Karpas-422 (cell line): ENCODE data around the gene NOTCH4. TPM values are rescaled to one million over a fixed set of nuclear protein-coding genes. Genes with fewer than 3 reads are reported as not detected.
A peak's percentile ranks its signal among the peaks of the same experiment; 100 is the strongest.

ENCODE experiments used
- DNase-seq: peaks from one replicate; pipeline ENCODE4 v3.0.0-alpha.2; 2015
- H2AFZ ChIP-seq: fragments of 200-600 bp; sonication (generic); 2 replicates; pipeline ENCODE4 v1.6.1; 2014; ENCODE audit warnings: antibody characterized with exemption, low read length, mixed read lengths
- H3K27ac ChIP-seq: fragments of 200-600 bp; sonication (generic); 2 replicates; pipeline ENCODE4 v1.5.1; 2014; ENCODE audit warnings: mild to moderate bottlenecking, low read length, moderate library complexity
- H3K27me3 ChIP-seq: fragments of 200-600 bp; sonication (generic); 2 replicates; pipeline ENCODE4 v1.6.1; 2014; ENCODE audit warnings: low read length, mixed read lengths
- H3K36me3 ChIP-seq: fragments of 200-600 bp; sonication (generic); 2 replicates; pipeline ENCODE4 v1.6.1; 2014; ENCODE audit warnings: low read length, mixed read lengths; ENCODE audit not compliant: insufficient read depth
- H3K4me1 ChIP-seq: fragments of 200-600 bp; sonication (generic); 2 replicates; pipeline ENCODE4 v1.6.1; 2014; ENCODE audit warnings: mild to moderate bottlenecking, low read length, mixed read lengths
- H3K4me2 ChIP-seq: fragments of 200-600 bp; sonication (generic); 2 replicates; pipeline ENCODE4 v1.6.1; 2014; ENCODE audit warnings: low read length, low read depth, mild to moderate bottlenecking; ENCODE audit not compliant: poor library complexity, severe bottlenecking
- H3K4me3 ChIP-seq: fragments of 200-600 bp; sonication (generic); 2 replicates; pipeline ENCODE4 v1.5.1; 2014; ENCODE audit warnings: mild to moderate bottlenecking, antibody characterized with exemption, low read length, mixed read lengths
- H3K79me2 ChIP-seq: fragments of 200-600 bp; sonication (generic); 2 replicates; pipeline ENCODE4 v1.6.1; 2014; ENCODE audit warnings: mild to moderate bottlenecking, low read length, mixed read lengths
- H3K9ac ChIP-seq: fragments of 200-600 bp; sonication (generic); 2 replicates; pipeline ENCODE4 v1.6.0; 2014; ENCODE audit warnings: low read length
- H3K9me2 ChIP-seq: fragments of 200-600 bp; sonication (generic), shearing (Covaris generic); replicated peaks from 2 replicates; pipeline ENCODE4 v1.6.0; 2014; ENCODE audit warnings: mild to moderate bottlenecking, low read length, moderate library complexity; ENCODE audit not compliant: insufficient read depth
- H3K9me3 ChIP-seq: fragments of 300-700, 200-600 bp; sonication (generic); 2 replicates; pipeline ENCODE4 v1.6.1; 2014; ENCODE audit warnings: low read length, mixed read lengths
- H4K20me1 ChIP-seq: fragments of 200-600 bp; sonication (generic); 2 replicates; pipeline ENCODE4 v1.6.1; 2014; ENCODE audit warnings: mild to moderate bottlenecking, antibody characterized with exemption, low read length, low read depth; ENCODE audit not compliant: insufficient read depth
- total RNA-seq: library from RNA; depleted of rRNA; stranded (reverse); fragments of >200 nt; shearing (Covaris generic); gene quantifications from 2 replicates; pipeline ENCODE4 v1.2.3, GENCODE V29; 2014; ENCODE audit warnings: low replicate concordance

NOTCH4 gene
- total RNA-seq, 1 experiment from 2014 or later = 1.5 TPM

DNA sequence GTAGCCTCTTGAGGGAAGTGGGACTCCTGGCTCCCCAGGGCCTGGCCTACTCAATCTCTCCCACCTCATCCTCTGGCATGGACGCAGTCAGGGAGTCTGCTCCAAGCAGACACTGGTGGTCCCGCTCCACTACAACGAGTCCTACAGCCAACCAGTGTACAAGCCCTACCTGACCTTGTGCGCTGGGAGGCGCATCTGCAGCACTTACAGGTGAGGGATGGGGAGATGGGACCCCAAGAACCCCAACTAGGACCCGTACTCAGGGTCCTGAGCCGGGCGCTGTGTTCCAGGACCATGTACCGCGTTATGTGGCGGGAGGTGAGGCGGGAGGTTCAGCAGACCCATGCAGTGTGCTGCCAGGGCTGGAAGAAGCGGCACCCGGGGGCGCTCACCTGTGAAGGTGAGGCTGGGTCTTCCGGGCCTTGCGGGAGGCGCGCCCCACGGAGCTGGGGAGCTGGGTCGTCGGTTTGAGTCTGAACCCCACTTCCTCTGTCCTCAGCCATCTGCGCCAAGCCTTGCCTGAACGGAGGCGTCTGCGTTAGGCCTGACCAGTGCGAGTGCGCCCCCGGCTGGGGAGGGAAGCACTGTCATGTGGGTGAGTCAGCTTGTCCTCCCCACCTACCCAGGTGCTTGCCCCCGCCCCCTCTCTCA is 57.3 kb downstream of the NOTCH4 start:
- Histone ChIP-seq H3K36me3 (peaks cover 7% of the 10 kb centered on the region; the same call in 1 of the 2 replicates), H3K27ac (no peak overlapping the region), H3K9me2 (no peaks in the 10 kb centered on the region), H3K4me3 (no peak overlapping the region), H3K79me2 (no peaks in the 10 kb centered on the region), H2AFZ (no peak overlapping the region), H3K9ac (no peak overlapping the region), H3K27me3 (no peaks in the 10 kb centered on the region), H3K4me2 (no peak overlapping the region), H4K20me1 (no peaks in the 10 kb centered on the region), H3K4me1 (peaks cover 12% of the 10 kb centered on the region), H3K9me3 (no peaks in the 10 kb centered on the region)
- peak; percentile 47 for DNase-seq

DNA sequence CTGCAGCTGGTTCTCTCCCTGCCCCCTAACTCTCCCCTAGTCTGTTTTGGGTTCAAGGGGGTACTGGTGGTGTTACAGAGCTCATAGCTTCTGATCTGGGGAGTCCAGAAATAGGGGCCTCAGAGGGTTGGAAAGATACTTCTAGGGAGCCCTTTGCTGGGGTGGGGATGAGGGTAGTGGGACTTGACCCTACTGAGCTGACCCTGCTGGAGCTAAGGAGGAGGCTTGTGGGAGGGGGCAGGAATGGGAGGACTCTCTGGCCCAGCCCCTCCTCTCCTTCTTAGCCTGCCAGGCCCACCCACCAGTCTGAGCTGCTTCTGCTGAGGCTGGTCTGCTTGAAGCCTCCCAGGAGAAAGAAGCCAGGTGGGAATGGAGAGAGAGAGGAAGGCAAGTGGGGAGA is 59.6 kb downstream of the NOTCH4 start, which contains the start of gene EGFL8:
Gene EGFL8, plus strand, starts transcription at position 301 of the 400 bp plus-strand sequence. CDS start 1,571 bp downstream, outside the sequence.
- peaks cover 7% of the 10 kb centered on the region; the same call in 1 of the 2 replicates for H3K36me3 ChIP-seq
- H3K79me2 ChIP-seq = no peaks in the 10 kb centered on the region
- no peaks in the 10 kb centered on the region for H3K27me3 ChIP-seq
- DNase-seq = no peak
- no peaks in the 10 kb centered on the region for H3K9me3 ChIP-seq
- no peak within 1 kb of the TSS for H2AFZ ChIP-seq
- H3K9me2 ChIP-seq = no peaks in the 10 kb centered on the region
- H4K20me1 ChIP-seq = no peaks in the 10 kb centered on the region
- H3K9ac ChIP-seq = no peak within 1 kb of the TSS
- H3K4me1 ChIP-seq = peaks cover 12% of the 10 kb centered on the region
- no peak within 1 kb of the TSS for H3K27ac ChIP-seq
- no peak within 1 kb of the TSS for H3K4me2 ChIP-seq
- H3K4me3 ChIP-seq = no peak within 1 kb of the TSS

DNA sequence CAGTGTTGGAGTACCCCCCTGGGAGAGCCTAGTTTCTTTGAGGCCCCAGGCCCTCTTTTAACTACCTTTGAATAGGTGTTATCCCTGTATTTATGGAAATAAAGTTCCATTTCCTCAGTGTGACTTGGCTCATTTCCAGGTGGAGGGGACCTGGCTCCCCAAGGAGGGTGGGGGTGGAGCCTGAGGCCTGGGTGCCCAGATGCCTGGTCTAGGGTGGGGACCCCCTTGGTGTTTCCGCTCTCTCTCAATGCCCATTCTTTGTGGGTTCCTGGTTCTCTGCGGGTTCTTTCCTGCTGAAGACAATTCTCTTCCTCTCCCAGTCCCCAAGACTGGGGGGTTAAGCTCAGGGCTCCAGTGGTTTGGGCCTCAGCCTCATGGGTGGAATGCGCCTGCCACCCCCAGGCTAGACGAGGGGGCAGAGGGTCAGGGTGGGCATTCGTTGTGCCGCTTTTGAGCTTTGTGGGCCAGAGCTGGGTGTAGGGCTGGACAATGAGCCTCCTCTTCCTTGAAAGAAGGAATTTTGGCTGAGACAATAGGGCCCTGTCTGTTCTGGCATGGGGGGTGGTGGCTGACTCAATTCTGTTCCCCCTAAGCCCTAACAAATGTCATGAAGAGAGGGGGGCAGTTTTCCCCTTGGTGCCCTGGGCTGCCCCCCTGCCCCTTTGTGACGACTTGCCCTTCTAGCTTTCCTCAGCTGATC is 60.2 kb downstream of the NOTCH4 start:
- peaks cover 10% of the 10 kb centered on the region for H3K4me1 ChIP-seq
- no peaks in the 10 kb centered on the region for H3K9me3 ChIP-seq
- DNase-seq = no peak
- H3K9me2 ChIP-seq = no peaks in the 10 kb centered on the region
- no peak overlapping the region for H3K9ac ChIP-seq
- no peak overlapping the region for H3K27ac ChIP-seq
- H3K36me3 ChIP-seq = peaks cover 4% of the 10 kb centered on the region; the same call in 1 of the 2 replicates
- H4K20me1 ChIP-seq = no peaks in the 10 kb centered on the region
- no peaks in the 10 kb centered on the region for H3K27me3 ChIP-seq
- no peak overlapping the region for H3K4me2 ChIP-seq
- H2AFZ ChIP-seq = no peak overlapping the region
- no peaks in the 10 kb centered on the region for H3K79me2 ChIP-seq
- H3K4me3 ChIP-seq = no peak overlapping the region

DNA sequence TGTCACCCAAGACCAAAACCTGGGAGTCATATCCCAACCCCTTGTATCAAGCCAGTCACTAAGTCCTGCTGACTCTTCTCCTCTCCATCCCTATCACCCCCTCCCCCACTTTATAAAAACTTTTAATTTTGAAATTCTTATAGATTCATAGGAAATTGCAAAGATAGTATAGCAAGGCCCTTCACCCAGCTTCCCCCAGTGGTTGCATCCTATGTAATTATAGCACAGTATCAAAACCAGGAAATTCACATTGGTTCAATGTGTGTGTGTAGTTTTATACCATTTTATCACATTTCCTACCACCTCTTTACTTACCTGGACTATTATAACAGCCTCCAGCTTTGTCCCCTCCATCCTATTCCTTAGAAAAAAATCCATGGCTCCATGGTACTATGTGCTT is 65.8 kb downstream of the NOTCH4 start:
- Histone ChIP-seq H3K4me2 (no peak overlapping the region), H2AFZ (no peak overlapping the region), H3K9ac (no peak overlapping the region), H3K36me3 (peaks cover 9% of the 10 kb centered on the region; the same call in 1 of the 2 replicates), H3K4me1 (peaks cover 25% of the 10 kb centered on the region), H3K9me3 (no peaks in the 10 kb centered on the region), H3K4me3 (no peak overlapping the region), H3K27ac (no peak overlapping the region), H3K79me2 (peaks cover 10% of the 10 kb centered on the region; the same call in 1 of the 2 replicates), H3K27me3 (no peaks in the 10 kb centered on the region), H4K20me1 (no peaks in the 10 kb centered on the region), H3K9me2 (no peaks in the 10 kb centered on the region)
- DNase-seq = no peak

DNA sequence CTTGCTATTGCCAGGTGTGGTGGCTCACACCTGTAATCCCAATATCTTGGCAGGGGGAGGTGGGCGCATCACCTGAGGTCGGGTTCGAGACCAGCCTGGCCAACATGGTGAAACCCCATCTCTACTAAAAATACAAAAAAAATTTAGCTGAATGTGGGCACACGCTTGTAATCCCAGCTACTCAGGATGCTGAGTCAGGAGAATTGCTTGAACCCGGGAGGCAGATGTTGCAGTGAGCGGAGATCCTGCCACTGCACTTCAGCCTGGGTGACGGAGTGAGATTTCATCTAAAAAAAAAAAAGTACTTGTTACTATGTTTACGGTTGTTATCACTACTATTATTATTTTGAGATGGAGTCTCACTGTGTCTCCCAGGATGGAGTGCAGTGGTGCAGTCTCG is 67.0 kb downstream of the NOTCH4 start:
- no peak overlapping the region for H3K4me3 ChIP-seq
- H3K79me2 ChIP-seq = peaks cover 10% of the 10 kb centered on the region; the same call in 1 of the 2 replicates
- no peaks in the 10 kb centered on the region for H3K9me2 ChIP-seq
- H3K4me1 ChIP-seq = peaks cover 29% of the 10 kb centered on the region
- H3K9ac ChIP-seq = no peak overlapping the region
- no peak for DNase-seq
- H3K9me3 ChIP-seq = no peaks in the 10 kb centered on the region
- no peaks in the 10 kb centered on the region for H3K27me3 ChIP-seq
- H3K36me3 ChIP-seq = peaks cover 9% of the 10 kb centered on the region; the same call in 1 of the 2 replicates
- H2AFZ ChIP-seq = no peak overlapping the region
- H3K27ac ChIP-seq = no peak overlapping the region
- H4K20me1 ChIP-seq = no peaks in the 10 kb centered on the region
- H3K4me2 ChIP-seq = no peak overlapping the region

DNA sequence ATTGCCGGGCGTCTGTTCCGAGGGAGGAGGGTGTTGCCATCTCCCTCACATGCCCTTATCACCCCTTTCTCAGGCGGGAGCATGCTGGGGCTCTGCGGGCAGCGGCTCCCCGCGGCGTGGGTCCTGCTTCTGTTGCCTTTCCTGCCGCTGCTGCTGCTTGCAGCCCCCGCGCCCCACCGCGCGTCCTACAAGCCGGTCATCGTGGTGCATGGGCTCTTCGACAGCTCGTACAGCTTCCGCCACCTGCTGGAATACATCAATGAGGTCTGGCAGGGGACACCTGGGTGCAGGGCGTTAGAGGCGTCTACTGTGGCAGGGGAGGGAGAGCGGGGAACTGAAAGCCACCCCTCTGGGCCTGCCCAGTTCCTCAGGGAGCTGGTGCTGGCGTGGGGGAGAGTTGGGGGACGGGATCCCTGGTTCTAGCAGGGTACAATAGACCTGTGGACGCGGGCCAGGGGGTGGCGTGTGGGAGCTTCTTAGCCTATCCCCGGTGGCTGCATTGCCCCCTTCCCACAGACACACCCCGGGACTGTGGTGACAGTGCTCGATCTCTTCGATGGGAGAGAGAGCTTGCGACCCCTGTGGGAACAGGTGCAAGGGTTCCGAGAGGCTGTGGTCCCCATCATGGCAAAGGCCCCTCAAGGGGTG is 69.2 kb downstream of the NOTCH4 start:
- Histone ChIP-seq H3K4me2 (peak overlapping the region; percentile 80), H3K9ac (peak overlapping the region; percentile 80), H3K9me3 (no peaks in the 10 kb centered on the region), H3K79me2 (peaks cover 10% of the 10 kb centered on the region; the same call in 1 of the 2 replicates), H3K36me3 (peaks cover 9% of the 10 kb centered on the region; the same call in 1 of the 2 replicates), H3K27me3 (no peaks in the 10 kb centered on the region), H2AFZ (peak overlapping the region; percentile 83; the same call in 1 of the 2 replicates), H4K20me1 (no peaks in the 10 kb centered on the region), H3K4me1 (peaks cover 29% of the 10 kb centered on the region), H3K9me2 (no peaks in the 10 kb centered on the region), H3K27ac (no peak overlapping the region; the same call in 1 of the 2 replicates), H3K4me3 (peak overlapping the region; percentile 74)
- DNase-seq = peak; percentile 91

DNA sequence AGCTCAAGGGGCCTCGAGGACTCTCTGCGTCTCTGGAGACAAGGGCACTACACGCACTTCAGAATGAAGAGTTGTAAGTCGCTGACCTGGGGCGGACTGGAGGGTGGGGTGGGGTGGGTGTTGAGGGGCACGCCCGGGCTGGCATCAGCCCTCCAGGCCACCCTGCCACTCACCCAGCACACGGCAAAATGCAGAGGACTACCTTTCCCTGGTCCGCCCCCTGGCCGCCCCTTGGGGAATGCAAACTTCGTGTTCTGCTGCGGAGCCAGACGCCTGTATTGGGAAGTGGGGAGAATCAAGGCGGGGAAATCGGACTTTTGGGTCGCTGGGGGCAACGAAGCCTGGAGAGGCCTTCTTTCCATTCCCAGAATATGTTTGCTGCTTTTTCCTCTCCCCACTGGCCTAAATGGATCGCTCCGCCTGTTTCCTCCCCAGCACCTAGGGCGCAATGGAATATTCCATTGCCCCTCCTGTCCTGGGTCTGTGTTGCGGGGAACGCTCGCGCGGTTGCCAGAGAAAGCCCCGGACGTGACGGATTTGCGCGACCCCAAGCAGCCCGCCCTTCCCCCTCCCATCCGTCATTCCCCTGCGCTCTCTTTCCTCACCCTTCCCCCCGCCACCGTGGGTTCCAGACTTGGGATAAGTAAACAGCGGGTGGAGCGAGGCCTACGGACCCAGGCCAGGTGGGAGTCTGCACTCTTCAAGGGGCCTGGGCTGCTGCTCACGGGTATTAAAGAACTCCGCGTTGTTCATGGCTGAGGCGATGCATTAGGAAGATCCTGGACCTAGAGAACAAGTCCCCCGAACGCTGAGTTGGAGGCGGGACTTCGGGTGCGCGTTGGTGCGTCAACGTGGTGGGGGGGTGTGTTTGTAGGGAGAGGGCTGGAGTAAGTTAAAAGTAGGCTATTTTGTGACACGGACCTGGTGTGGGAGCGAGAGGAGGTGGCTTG is 70.0 kb downstream of the NOTCH4 start, which contains the start of gene PPT2:
Gene PPT2, plus strand, starts transcription at position 578 of the 950 bp plus-strand sequence. CDS start 454 bp downstream, outside the sequence.
- peaks cover 9% of the 10 kb centered on the region; the same call in 1 of the 2 replicates for H3K36me3 ChIP-seq
- H3K9ac ChIP-seq = peak within 1 kb of the TSS; percentile 80
- peak within 1 kb of the TSS; percentile 74 for H3K4me3 ChIP-seq
- peak; percentile 92 for DNase-seq
- H2AFZ ChIP-seq = peak within 1 kb of the TSS; percentile 83; the same call in 1 of the 2 replicates
- H3K9me3 ChIP-seq = no peaks in the 10 kb centered on the region
- no peaks in the 10 kb centered on the region for H4K20me1 ChIP-seq
- peaks cover 10% of the 10 kb centered on the region; the same call in 1 of the 2 replicates for H3K79me2 ChIP-seq
- peaks cover 29% of the 10 kb centered on the region for H3K4me1 ChIP-seq
- no peak within 1 kb of the TSS; the same call in 1 of the 2 replicates for H3K27ac ChIP-seq
- H3K9me2 ChIP-seq = no peaks in the 10 kb centered on the region
- H3K27me3 ChIP-seq = no peaks in the 10 kb centered on the region
- peak within 1 kb of the TSS; percentile 80 for H3K4me2 ChIP-seq
